ENCODE measurements around the gene ASCL5.

GRCh38 chr1:201076092-201076491, 50.9 kb downstream of the ASCL5 start:
- TF ChIP-seq, protein P1, sequence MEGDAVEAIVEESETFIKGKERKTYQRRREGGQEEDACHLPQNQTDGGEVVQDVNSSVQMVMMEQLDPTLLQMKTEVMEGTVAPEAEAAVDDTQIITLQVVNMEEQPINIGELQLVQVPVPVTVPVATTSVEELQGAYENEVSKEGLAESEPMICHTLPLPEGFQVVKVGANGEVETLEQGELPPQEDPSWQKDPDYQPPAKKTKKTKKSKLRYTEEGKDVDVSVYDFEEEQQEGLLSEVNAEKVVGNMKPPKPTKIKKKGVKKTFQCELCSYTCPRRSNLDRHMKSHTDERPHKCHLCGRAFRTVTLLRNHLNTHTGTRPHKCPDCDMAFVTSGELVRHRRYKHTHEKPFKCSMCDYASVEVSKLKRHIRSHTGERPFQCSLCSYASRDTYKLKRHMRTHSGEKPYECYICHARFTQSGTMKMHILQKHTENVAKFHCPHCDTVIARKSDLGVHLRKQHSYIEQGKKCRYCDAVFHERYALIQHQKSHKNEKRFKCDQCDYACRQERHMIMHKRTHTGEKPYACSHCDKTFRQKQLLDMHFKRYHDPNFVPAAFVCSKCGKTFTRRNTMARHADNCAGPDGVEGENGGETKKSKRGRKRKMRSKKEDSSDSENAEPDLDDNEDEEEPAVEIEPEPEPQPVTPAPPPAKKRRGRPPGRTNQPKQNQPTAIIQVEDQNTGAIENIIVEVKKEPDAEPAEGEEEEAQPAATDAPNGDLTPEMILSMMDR (IDR thresholded peaks at IDR 0.05) = no peak
- TF ChIP-seq POLR2A (IDR thresholded peaks at IDR 0.05) = no peak
